Osteocyte (in vitro differentiated cells): ENCODE measurements around the gene ZNF853. TPM values are rescaled to one million over a fixed set of nuclear protein-coding genes. Genes with fewer than 3 reads are reported as not detected.

ENCODE experiments used
- DNase-seq: peaks from one replicate; pipeline ENCODE4 v3.0.0; 2021; ENCODE audit warnings: mixed read lengths; ENCODE audit not compliant: unreplicated experiment; ENCODE audit errors: extremely low spot score
- H3K27ac Mint-ChIP-seq: one replicate; pipeline ENCODE4 v1.8.0; 2021; ENCODE audit warnings: mild to moderate bottlenecking, mixed read lengths; ENCODE audit not compliant: unreplicated experiment
- H3K27me3 Mint-ChIP-seq: one replicate; pipeline ENCODE4 v1.8.0; 2021; ENCODE audit warnings: mixed read lengths; ENCODE audit not compliant: unreplicated experiment
- H3K36me3 Mint-ChIP-seq: one replicate; pipeline ENCODE4 v1.8.0; 2021; ENCODE audit warnings: mixed read lengths; ENCODE audit not compliant: unreplicated experiment
- H3K4me1 Mint-ChIP-seq: one replicate; pipeline ENCODE4 v1.8.0; 2021; ENCODE audit warnings: mixed read lengths; ENCODE audit not compliant: unreplicated experiment
- H3K4me3 Mint-ChIP-seq: one replicate; pipeline ENCODE4 v1.8.0; 2021; ENCODE audit warnings: mild to moderate bottlenecking, moderate library complexity, mixed read lengths; ENCODE audit not compliant: unreplicated experiment
- H3K9me3 Mint-ChIP-seq: one replicate; pipeline ENCODE4 v1.8.0; 2021; ENCODE audit warnings: mixed read lengths; ENCODE audit not compliant: unreplicated experiment
- total RNA-seq: library from RNA; stranded (reverse); gene quantifications from 2 replicates; pipeline ENCODE4 v1.2.1, GENCODE V29; 2021
- TF ChIP-seq, protein P1 (sequence below): fragments of 200-600 bp; sonication (generic); IDR thresholded peaks from 2 replicates; pipeline ENCODE4 v1.5.0; 2021; ENCODE audit warnings: antibody characterized with exemption, mild to moderate bottlenecking, moderate library complexity

The ZNF853 gene
- total RNA-seq, 1 donor from 2014 or later = 18.2 TPM

DNA sequence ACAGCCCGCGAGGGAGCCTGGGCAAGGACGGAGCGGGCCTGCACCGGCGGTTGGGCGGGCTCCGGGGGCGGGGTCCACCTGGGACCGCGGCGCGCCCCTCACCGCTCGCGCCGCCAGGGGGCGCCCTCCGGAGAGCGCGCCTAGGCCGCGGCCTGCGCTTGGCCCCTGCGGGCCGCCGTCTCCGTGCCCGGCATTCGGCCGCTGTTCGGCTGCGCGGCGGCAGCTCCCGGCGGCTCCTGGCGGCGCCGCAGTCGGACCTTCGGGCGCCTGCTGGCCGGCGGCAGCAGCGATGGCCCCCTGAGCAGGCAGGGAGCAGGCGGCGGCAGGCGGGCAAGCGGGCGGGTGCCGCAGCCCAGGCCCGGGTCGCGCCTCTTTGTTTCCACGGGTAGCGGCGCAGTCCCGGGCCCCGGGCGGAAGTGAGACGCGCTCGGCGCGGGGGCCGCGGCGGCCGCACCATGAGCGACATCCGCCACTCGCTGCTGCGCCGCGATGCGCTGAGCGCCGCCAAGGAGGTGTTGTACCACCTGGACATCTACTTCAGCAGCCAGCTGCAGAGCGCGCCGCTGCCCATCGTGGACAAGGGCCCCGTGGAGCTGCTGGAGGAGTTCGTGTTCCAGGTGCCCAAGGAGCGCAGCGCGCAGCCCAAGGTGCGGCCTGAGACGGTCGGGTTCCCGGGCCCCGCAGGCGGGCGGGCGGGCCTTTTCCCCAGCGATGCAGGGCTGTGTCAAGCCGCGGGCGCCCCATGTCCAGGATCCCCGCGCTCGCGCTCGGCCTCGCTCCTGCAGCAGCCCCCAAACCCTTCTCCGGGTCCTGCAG lies 25.4 kb upstream of the ZNF853 start, which contains the start of gene INTS15:
Gene INTS15, plus strand, starts transcription at position 193 of the 816 bp plus-strand sequence. Its CDS starts 263 bp downstream, at position 456.
- Mint-ChIP-seq H3K27me3 (no peaks in the 10 kb centered on the region), H3K27ac (peak within 1 kb of the TSS; percentile 91), H3K4me3 (peak within 1 kb of the TSS; percentile 94), H3K9me3 (no peaks in the 10 kb centered on the region), H3K4me1 (peaks cover 15% of the 10 kb centered on the region), H3K36me3 (peaks cover 33% of the 10 kb centered on the region)
- peak; percentile 94 for DNase-seq
- TF ChIP-seq, protein P1, sequence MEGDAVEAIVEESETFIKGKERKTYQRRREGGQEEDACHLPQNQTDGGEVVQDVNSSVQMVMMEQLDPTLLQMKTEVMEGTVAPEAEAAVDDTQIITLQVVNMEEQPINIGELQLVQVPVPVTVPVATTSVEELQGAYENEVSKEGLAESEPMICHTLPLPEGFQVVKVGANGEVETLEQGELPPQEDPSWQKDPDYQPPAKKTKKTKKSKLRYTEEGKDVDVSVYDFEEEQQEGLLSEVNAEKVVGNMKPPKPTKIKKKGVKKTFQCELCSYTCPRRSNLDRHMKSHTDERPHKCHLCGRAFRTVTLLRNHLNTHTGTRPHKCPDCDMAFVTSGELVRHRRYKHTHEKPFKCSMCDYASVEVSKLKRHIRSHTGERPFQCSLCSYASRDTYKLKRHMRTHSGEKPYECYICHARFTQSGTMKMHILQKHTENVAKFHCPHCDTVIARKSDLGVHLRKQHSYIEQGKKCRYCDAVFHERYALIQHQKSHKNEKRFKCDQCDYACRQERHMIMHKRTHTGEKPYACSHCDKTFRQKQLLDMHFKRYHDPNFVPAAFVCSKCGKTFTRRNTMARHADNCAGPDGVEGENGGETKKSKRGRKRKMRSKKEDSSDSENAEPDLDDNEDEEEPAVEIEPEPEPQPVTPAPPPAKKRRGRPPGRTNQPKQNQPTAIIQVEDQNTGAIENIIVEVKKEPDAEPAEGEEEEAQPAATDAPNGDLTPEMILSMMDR = peak; percentile 81

DNA sequence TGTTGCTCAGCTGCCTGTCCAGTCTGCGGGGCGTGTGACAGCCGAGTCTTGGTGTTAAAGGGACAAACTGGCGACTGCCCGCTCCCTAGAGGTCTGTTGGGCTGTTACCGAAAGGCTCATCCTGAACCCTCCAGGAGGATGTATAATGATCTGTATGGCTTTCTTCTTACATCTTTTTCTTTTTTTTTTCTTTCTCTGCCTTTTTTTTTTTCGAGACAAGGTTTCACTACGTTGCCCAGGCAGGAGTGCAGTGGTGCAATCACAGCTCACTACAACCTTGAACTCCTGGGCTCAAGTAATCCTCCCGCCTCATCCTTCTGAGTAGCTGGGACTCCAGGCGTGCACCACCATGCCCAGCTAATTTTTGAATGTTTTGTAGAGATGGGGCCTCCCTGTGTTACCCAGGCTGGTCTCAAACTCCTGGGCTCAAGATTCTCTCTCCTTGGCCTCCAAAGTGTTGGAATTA lies 24.7 kb upstream of the ZNF853 start:
- Mint-ChIP-seq H3K4me1 (peaks cover 15% of the 10 kb centered on the region), H3K27me3 (no peaks in the 10 kb centered on the region), H3K27ac (peak overlapping the region; percentile 91), H3K9me3 (no peaks in the 10 kb centered on the region), H3K36me3 (peaks cover 38% of the 10 kb centered on the region), H3K4me3 (peak overlapping the region; percentile 94)
- TF ChIP-seq, protein P1 = no peak
- no peak for DNase-seq

DNA sequence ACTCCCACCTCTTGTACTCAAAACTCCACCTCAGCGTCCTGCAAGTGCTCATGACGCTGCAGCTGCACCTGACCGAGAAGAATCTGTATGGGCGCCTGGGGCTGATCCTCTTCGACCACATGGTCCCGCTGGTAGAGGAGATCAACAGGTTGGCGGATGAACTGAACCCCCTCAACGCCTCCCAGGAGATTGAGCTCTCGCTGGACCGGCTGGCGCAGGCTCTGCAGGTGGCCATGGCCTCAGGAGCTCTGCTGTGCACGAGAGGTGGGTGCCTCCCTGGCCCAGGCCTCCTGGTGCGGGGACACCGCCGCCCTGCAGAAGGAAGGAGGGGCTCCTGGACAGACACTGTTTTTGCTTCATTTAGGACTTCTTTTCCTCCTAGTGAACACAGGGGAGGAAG lies 15.3 kb upstream of the ZNF853 start:
- Mint-ChIP-seq H3K4me1 (no peaks in the 10 kb centered on the region), H3K9me3 (no peaks in the 10 kb centered on the region), H3K4me3 (no peak overlapping the region), H3K36me3 (peaks cover 36% of the 10 kb centered on the region), H3K27ac (no peak overlapping the region), H3K27me3 (no peaks in the 10 kb centered on the region)
- TF ChIP-seq, protein P1 = no peak
- DNase-seq = no peak

DNA sequence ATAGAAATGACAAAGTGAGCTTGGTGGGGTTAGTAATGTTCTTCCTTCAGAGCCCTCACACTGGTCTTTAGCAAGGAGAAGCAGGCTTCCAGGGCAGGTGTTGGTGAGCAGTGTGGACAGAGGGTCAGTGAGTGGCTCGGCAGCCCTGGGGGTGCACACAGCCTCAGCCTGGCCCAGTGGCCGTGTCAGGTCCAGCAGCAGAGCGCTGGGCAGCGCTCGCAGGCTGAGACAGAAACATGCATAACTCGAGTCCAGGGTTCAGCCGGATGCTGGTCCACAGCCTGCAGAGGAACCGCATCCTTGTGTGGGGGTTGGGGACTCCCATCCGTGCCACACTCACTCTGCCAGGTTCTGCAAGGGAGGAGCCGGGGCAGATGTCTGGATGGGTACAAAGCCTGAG lies 11.0 kb upstream of the ZNF853 start:
- Mint-ChIP-seq H3K9me3 (no peaks in the 10 kb centered on the region), H3K27me3 (no peaks in the 10 kb centered on the region), H3K27ac (no peak overlapping the region), H3K4me1 (no peaks in the 10 kb centered on the region), H3K4me3 (no peak overlapping the region), H3K36me3 (peaks cover 18% of the 10 kb centered on the region)
- TF ChIP-seq, protein P1 = no peak
- DNase-seq = no peak

DNA sequence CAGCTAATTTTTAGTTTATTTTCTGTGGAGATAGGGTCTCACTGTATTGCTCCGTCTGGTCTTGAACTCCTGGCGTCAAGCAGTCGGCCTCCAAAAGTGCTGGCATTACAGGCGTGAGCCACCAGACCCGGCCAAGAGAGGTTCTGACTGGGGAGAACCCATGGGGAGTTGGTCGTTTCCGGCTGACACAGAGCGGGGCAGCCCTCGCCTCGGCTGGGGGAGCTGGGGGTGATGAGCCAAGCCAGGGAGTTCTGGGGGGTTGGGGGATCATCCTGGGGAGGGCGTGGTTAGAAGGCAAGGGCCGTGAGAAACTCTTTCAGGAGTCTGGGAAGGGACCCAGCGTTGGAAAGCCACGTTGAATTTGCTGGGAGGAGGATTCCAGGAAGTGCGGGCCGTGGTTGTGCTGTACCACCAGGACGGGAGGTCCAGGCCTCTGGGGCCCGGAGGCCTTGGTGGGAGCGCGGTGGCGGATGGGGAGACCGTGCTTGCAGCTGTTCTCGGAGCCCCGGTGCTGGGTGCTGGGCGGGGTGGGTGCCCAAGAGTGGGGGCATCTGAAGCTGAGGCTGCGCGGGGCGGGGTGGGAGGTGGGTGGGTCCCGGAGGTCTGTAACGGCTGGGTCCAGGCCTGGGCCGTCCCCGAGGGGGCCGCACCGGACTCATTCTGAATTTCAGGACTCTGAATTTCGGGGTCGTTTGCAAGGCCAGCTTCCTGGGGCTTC lies 8.4 kb upstream of the ZNF853 start:
- peaks cover 18% of the 10 kb centered on the region for H3K36me3 Mint-ChIP-seq
- no peak for DNase-seq
- H3K27me3 Mint-ChIP-seq = no peaks in the 10 kb centered on the region
- H3K9me3 Mint-ChIP-seq = no peaks in the 10 kb centered on the region
- no peak overlapping the region for H3K4me3 Mint-ChIP-seq
- TF ChIP-seq, protein P1 = no peak
- H3K27ac Mint-ChIP-seq = no peak overlapping the region
- H3K4me1 Mint-ChIP-seq = no peaks in the 10 kb centered on the region
